CD14-positive monocyte (primary cell): Measurements from ENCODE around the gene DOCK1. TPM values are rescaled to one million over a fixed set of nuclear protein-coding genes. Genes with fewer than 3 reads are reported as not detected.

Source experiments
- DNase-seq, 3 donors: peaks; one replicate each; pipeline ENCODE4 v3.0.0-alpha.2; 2011 to 2022
- H2AFZ ChIP-seq: 2 replicates; pipeline ENCODE4 v1.6.0; 2012; ENCODE audit warnings: mild to moderate bottlenecking, low read depth, low read length, inconsistent platforms; ENCODE audit not compliant: insufficient read depth, poor library complexity, severe bottlenecking
- H3K27ac ChIP-seq, 2 donors: 1 replicate in 1 of 2; 2 replicates in 1 of 2; pipeline ENCODE4 v1.5.1; 2012 to 2013; ENCODE audit warnings: low read length in 2 of 2, control low read depth in 1 of 2, inconsistent platforms in 1 of 2, low read depth in 1 of 2, mild to moderate bottlenecking in 1 of 2
- H3K27me3 ChIP-seq, 2 donors: one replicate each; pipeline versions ENCODE4 v1.6.0 to v1.6.1; 2011 to 2013; ENCODE audit warnings: low read length in 2 of 2; ENCODE audit not compliant: control insufficient read depth in 2 of 2, insufficient read depth in 2 of 2
- H3K36me3 ChIP-seq, 2 donors: replicated peaks in 1 of 2; 1 replicate in 1 of 2; 2 replicates in 1 of 2; pipeline versions ENCODE4 v1.5.1 to v1.6.1; 2012 to 2013; ENCODE audit warnings: low read length in 2 of 2, control low read depth in 1 of 2, inconsistent platforms in 1 of 2, mild to moderate bottlenecking in 1 of 2; ENCODE audit not compliant: insufficient read depth in 2 of 2, control insufficient read depth in 1 of 2
- H3K4me1 ChIP-seq, 2 donors: 1 replicate in 1 of 2; 2 replicates in 1 of 2; pipeline versions ENCODE4 v1.5.1 to v1.6.1; 2012 to 2013; ENCODE audit warnings: low read length in 2 of 2, control low read depth in 1 of 2, inconsistent platforms in 1 of 2, mild to moderate bottlenecking in 1 of 2, moderate library complexity in 1 of 2; ENCODE audit not compliant: insufficient read depth in 2 of 2, control insufficient read depth in 1 of 2
- H3K4me2 ChIP-seq: replicated peaks from 2 replicates; pipeline ENCODE3; 2012; ENCODE audit warnings: low read length, moderate library complexity, mild to moderate bottlenecking; ENCODE audit not compliant: poor library complexity, severe bottlenecking; ENCODE audit errors: extremely low read depth
- H3K4me3 ChIP-seq, 3 experiments: fragments of 200-600 bp in 1 of 3; sonication (generic) in 1 of 3; replicated peaks in 1 of 3; 1 replicate in 2 of 3; 2 replicates in 1 of 3; pipeline ENCODE4 v1.5.1; 2011 to 2013; ENCODE audit warnings: low read length in 3 of 3, mild to moderate bottlenecking in 3 of 3, control low read depth in 2 of 3, low read depth in 2 of 3, inconsistent platforms in 1 of 3, moderate library complexity in 1 of 3
- H3K79me2 ChIP-seq: 2 replicates; pipeline ENCODE4 v1.6.0; 2012; ENCODE audit warnings: mild to moderate bottlenecking, control low read depth, inconsistent platforms, low read length, moderate library complexity; ENCODE audit not compliant: insufficient read depth
- H3K9ac ChIP-seq: 2 replicates; pipeline ENCODE4 v1.6.0; 2017; ENCODE audit warnings: low read length, mild to moderate bottlenecking; ENCODE audit not compliant: insufficient read depth, poor library complexity, severe bottlenecking
- H3K9me3 ChIP-seq, 2 donors: replicated peaks in 1 of 2; 1 replicate in 1 of 2; 2 replicates in 1 of 2; pipeline versions ENCODE4 v1.5.1 to v1.6.1; 2012 to 2013; ENCODE audit warnings: low read length in 2 of 2, control low read depth in 1 of 2; ENCODE audit not compliant: control insufficient read depth in 1 of 2, insufficient read depth in 1 of 2
- H4K20me1 ChIP-seq: 2 replicates; pipeline ENCODE4 v1.6.0; 2012; ENCODE audit warnings: mild to moderate bottlenecking, low read length, control low read depth, moderate library complexity; ENCODE audit not compliant: insufficient read depth
- H3K27ac Mint-ChIP-seq, 7 donors: one replicate each; pipeline ENCODE4 v1.8.0; 2020; ENCODE audit warnings: mild to moderate bottlenecking in 7 of 7, mixed read lengths in 7 of 7, moderate library complexity in 6 of 7, inconsistent platforms in 2 of 7
- H3K27me3 Mint-ChIP-seq, 3 donors: one replicate each; pipeline ENCODE4 v1.8.0; 2021 to 2022; ENCODE audit warnings: low read depth in 3 of 3, mild to moderate bottlenecking in 3 of 3, mixed read lengths in 3 of 3, moderate library complexity in 3 of 3, inconsistent platforms in 1 of 3
- H3K36me3 Mint-ChIP-seq, 2 donors: one replicate each; pipeline ENCODE4 v1.8.0; 2020; ENCODE audit warnings: mixed read lengths in 2 of 2, inconsistent platforms in 1 of 2, mild to moderate bottlenecking in 1 of 2
- H3K4me1 Mint-ChIP-seq: one replicate; pipeline ENCODE4 v1.8.0; 2020; ENCODE audit warnings: mild to moderate bottlenecking, mixed read lengths
- H3K4me3 Mint-ChIP-seq, 2 donors: one replicate each; pipeline ENCODE4 v1.8.0; 2020; ENCODE audit warnings: mild to moderate bottlenecking in 2 of 2, mixed read lengths in 2 of 2, moderate library complexity in 1 of 2
- H3K9me3 Mint-ChIP-seq, 7 donors: one replicate each; pipeline ENCODE4 v1.8.0; 2020 to 2022; ENCODE audit warnings: mixed read lengths in 7 of 7, mild to moderate bottlenecking in 6 of 7, moderate library complexity in 6 of 7, inconsistent platforms in 2 of 7
- WGBS: methylation state at CpG from one replicate; pipeline ENCODE4 v1.1.5; 2013; ENCODE audit warnings: missing lambda C conversion rate; ENCODE audit not compliant: insufficient coverage; 5-methylcytosine and 5-hydroxymethylcytosine counted together
- intact Hi-C, 2 donors: fragments of 100-400 bp; cut with micrococcal nuclease; formaldehyde crosslinking; loops; one replicate each; pipeline versions ENCODE4 v1.15.0 to v1.15.1; 2023
- polyA plus RNA-seq, 3 donors: library from polyadenylated mRNA; depleted of rRNA in 1 of 3; unstranded in 2 of 3; stranded (reverse) in 1 of 3; fragments of 300-500 nt in 2 of 3; fragments of >200 nt in 1 of 3; fragmentation: Illumina TruSeq in 2 of 3; gene quantifications; 1 replicate in 2 of 3; 2 replicates in 1 of 3; pipeline ENCODE4 v1.2.3, GENCODE V29; 2012 to 2021
- TF ChIP-seq, protein P1 (sequence below): fragments of 200-600 bp; IDR thresholded peaks from one replicate; pipeline ENCODE4 v1.8.0; 2022; ENCODE audit warnings: antibody characterized with exemption, mild to moderate bottlenecking

The DOCK1 gene
- polyA plus RNA-seq, 3 donors = 0.31 to 0.35 TPM; not detected in 1

DNA sequence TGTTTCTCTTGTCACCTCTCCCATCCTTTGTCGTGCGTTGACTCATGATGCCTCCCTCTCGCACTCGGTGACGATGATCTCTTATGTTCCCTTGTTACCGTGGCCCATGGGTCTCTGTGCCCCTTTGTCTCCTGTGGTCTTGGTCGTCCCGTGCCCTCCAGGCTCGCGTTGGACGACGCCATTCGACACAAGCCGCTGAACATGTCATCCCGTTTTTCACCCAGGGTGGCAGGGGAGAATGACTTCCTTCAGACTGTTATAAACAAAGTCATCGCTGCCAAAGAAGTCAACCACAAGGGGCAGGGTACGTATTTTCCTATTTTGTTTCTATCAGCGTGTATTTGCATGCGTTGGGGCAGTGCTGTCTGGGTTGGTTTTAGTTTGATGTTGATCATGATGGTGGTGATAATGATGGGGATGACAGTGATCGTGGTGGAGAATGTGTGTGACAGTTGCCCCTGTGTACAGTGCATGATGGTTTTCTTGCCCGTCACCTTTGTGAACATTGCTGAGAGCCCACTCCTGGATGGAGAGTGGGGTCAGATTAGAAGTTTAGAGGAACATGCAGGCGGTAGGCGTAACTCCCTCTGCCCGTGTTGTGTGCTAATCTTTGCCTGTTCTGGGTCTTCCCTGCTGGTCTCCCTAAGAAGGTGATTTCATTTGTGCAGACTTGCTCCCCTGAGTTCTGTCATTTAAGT, 107.0 kb downstream of the DOCK1 start:
- H3K27me3 ChIP-seq = no peaks in the 10 kb centered on the region
- no peak overlapping the region for H3K27ac ChIP-seq
- H3K79me2 ChIP-seq = no peaks in the 10 kb centered on the region
- 68% methylated on average over 22 of the region's 24 CpGs for WGBS
- H3K36me3 Mint-ChIP-seq = no peaks in the 10 kb centered on the region
- H3K4me1 ChIP-seq = no peaks in the 10 kb centered on the region
- no peak for DNase-seq
- no peak overlapping the region for H3K4me3 ChIP-seq
- no peak overlapping the region for H2AFZ ChIP-seq
- no peak overlapping the region for H3K4me2 ChIP-seq
- H3K9me3 Mint-ChIP-seq = peaks cover 0 to 2% (median 0%) of the 10 kb centered on the region in 7 donors
- no peaks in the 10 kb centered on the region for H3K9me3 ChIP-seq
- TF ChIP-seq, protein P1, sequence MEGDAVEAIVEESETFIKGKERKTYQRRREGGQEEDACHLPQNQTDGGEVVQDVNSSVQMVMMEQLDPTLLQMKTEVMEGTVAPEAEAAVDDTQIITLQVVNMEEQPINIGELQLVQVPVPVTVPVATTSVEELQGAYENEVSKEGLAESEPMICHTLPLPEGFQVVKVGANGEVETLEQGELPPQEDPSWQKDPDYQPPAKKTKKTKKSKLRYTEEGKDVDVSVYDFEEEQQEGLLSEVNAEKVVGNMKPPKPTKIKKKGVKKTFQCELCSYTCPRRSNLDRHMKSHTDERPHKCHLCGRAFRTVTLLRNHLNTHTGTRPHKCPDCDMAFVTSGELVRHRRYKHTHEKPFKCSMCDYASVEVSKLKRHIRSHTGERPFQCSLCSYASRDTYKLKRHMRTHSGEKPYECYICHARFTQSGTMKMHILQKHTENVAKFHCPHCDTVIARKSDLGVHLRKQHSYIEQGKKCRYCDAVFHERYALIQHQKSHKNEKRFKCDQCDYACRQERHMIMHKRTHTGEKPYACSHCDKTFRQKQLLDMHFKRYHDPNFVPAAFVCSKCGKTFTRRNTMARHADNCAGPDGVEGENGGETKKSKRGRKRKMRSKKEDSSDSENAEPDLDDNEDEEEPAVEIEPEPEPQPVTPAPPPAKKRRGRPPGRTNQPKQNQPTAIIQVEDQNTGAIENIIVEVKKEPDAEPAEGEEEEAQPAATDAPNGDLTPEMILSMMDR = no peak
- H3K36me3 ChIP-seq = no peaks in the 10 kb centered on the region
- H3K9ac ChIP-seq = no peak overlapping the region
- H3K4me3 Mint-ChIP-seq = peak overlapping the region in 1 of 2 donors; percentile 63
- no peaks in the 10 kb centered on the region for H4K20me1 ChIP-seq
- H3K4me1 Mint-ChIP-seq = peaks cover 10% of the 10 kb centered on the region
- peaks cover 5 to 10% (median 7%) of the 10 kb centered on the region in 3 donors for H3K27me3 Mint-ChIP-seq
- H3K27ac Mint-ChIP-seq = peak overlapping the region in 1 of 7 donors; percentile 2
- intact Hi-C loops = no loop called here

DNA sequence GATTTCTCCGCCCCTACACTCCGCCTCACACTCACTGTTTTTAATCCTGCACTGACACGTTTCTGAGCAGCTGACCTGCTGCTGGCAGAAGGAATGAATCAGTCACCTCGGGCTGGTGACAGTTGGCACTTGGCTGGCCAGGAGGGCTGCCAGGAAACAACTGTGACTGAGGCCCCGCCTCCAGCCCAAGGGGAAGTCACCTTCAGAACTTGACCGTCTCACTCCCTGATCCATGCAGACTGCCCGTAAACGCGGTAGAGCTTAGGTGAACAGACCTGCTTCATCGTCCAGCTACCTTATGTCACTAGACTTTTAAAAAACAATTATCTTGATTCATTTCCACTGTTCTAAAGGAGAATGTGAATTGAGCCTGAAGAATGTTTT, 107.5 kb downstream of the DOCK1 start:
- Mint-ChIP-seq H3K9me3 (peaks cover 0 to 2% (median 0%) of the 10 kb centered on the region in 7 donors), H3K27ac (peak overlapping the region in 1 of 7 donors; percentile 61), H3K4me3 (peak overlapping the region in 1 of 2 donors; percentile 63), H3K36me3 (no peaks in the 10 kb centered on the region), H3K4me1 (peaks cover 10% of the 10 kb centered on the region), H3K27me3 (peaks cover 5 to 10% (median 7%) of the 10 kb centered on the region in 3 donors)
- Histone ChIP-seq H3K36me3 (no peaks in the 10 kb centered on the region), H3K27me3 (no peaks in the 10 kb centered on the region), H3K4me1 (no peaks in the 10 kb centered on the region), H2AFZ (no peak overlapping the region), H3K4me2 (no peak overlapping the region), H3K27ac (no peak overlapping the region), H3K4me3 (no peak overlapping the region), H3K9ac (no peak overlapping the region), H3K79me2 (no peaks in the 10 kb centered on the region), H3K9me3 (no peaks in the 10 kb centered on the region), H4K20me1 (no peaks in the 10 kb centered on the region)
- TF ChIP-seq, protein P1 = no peak
- intact Hi-C loops = no loop called here
- WGBS = 0% methylated on average over 9 of the region's 10 CpGs
- DNase-seq = no peak
